IMR-90 (cell line): Measurements from ENCODE around the gene IRAK3. TPM values are rescaled to one million over a fixed set of nuclear protein-coding genes. Genes with fewer than 3 reads are reported as not detected.

ENCODE experiments used
- ATAC-seq: fragments of 200-7000 bp; cut with Tn5 transposase; 2 replicates; pipeline ENCODE4 v1.9.1; 2020; ENCODE audit warnings: low read depth, mild to moderate bottlenecking, moderate library complexity
- BruUV-seq: library from RNA; stranded (reverse); fragments of 400-500 nt; replicated peaks from 2 replicates; lab custom pipeline; 2021; lab: Mats Ljungman, UMichigan
- CTCF ChIA-PET: fragments of 300-600 bp; formaldehyde crosslinking; extraction: SDS; loops from one replicate; lab custom pipeline; 2021; ENCODE audit warnings: antibody characterized with exemption; lab: Yijun Ruan, JAX
- POLR2A ChIA-PET: fragments of 300-600 bp; sonication (Branson Sonifier 250); formaldehyde crosslinking; loops from one replicate; lab custom pipeline; 2022; ENCODE audit warnings: antibody characterized with exemption; ENCODE audit not compliant: unreplicated experiment; lab: Charles Lee
- DNase-seq: peaks from one replicate; pipeline ENCODE4 v3.0.0; 2013
- H2AFZ ChIP-seq: replicated peaks from 2 replicates; pipeline ENCODE3; 2013; ENCODE audit warnings: low read length, mild to moderate bottlenecking; ENCODE audit not compliant: poor library complexity
- H2AK5ac ChIP-seq: 2 replicates; pipeline ENCODE4 v1.6.1; 2013; ENCODE audit warnings: low read depth, low read length, inconsistent platforms
- H2AK9ac ChIP-seq: replicated peaks from 2 replicates; pipeline ENCODE3; 2013; ENCODE audit warnings: mild to moderate bottlenecking, low read depth, low read length, moderate library complexity; ENCODE audit not compliant: poor library complexity
- H2BK120ac ChIP-seq: 2 replicates; pipeline ENCODE4 v1.6.1; 2013; ENCODE audit warnings: low read depth, low read length, inconsistent platforms
- H2BK15ac ChIP-seq: 3 replicates; pipeline ENCODE4 v1.6.1; 2013; ENCODE audit warnings: low read depth, low read length, inconsistent platforms
- H2BK20ac ChIP-seq: 2 replicates; pipeline ENCODE4 v1.6.1; 2013; ENCODE audit warnings: low read depth, mild to moderate bottlenecking, inconsistent platforms, low read length, moderate library complexity
- H2BK5ac ChIP-seq: 2 replicates; pipeline ENCODE4 v1.6.1; 2013; ENCODE audit warnings: mild to moderate bottlenecking, low read depth, low read length, inconsistent platforms; ENCODE audit not compliant: poor library complexity, severe bottlenecking
- H3K14ac ChIP-seq: replicated peaks from 2 replicates; pipeline ENCODE4 v1.6.1; 2013; ENCODE audit warnings: low read depth, low read length, inconsistent platforms
- H3K18ac ChIP-seq: 2 replicates; pipeline ENCODE4 v1.6.1; 2013; ENCODE audit warnings: low read depth, low read length, control low read depth
- H3K23ac ChIP-seq: 2 replicates; pipeline ENCODE4 v1.6.1; 2013; ENCODE audit warnings: low read depth, low read length, inconsistent platforms
- H3K27ac ChIP-seq: 2 replicates; pipeline ENCODE4 v1.5.1; 2013; ENCODE audit warnings: mild to moderate bottlenecking, control low read depth, low read length; ENCODE audit not compliant: insufficient read depth
- H3K27me3 ChIP-seq: 2 replicates; pipeline ENCODE4 v1.6.1; 2013; ENCODE audit warnings: low read length; ENCODE audit not compliant: control insufficient read depth, insufficient read depth
- H3K36me3 ChIP-seq: 2 replicates; pipeline ENCODE4 v1.6.1; 2013; ENCODE audit warnings: low read length, mixed read lengths; ENCODE audit not compliant: control insufficient read depth, insufficient read depth
- H3K4ac ChIP-seq: 2 replicates; pipeline ENCODE4 v1.6.1; 2013; ENCODE audit warnings: low read depth, low read length, inconsistent platforms
- H3K4me1 ChIP-seq: 2 replicates; pipeline ENCODE4 v1.6.1; 2013; ENCODE audit warnings: low read length, mixed read lengths; ENCODE audit not compliant: control insufficient read depth, insufficient read depth
- H3K4me2 ChIP-seq: 2 replicates; pipeline ENCODE4 v1.6.1; 2013; ENCODE audit warnings: low read depth, mild to moderate bottlenecking, control low read depth, low read length, moderate library complexity
- H3K4me3 ChIP-seq: 2 replicates; pipeline ENCODE4 v1.5.1; 2013; ENCODE audit warnings: low read depth, mild to moderate bottlenecking, control low read depth, low read length, moderate library complexity; ENCODE audit not compliant: insufficient read depth
- H3K56ac ChIP-seq: 2 replicates; pipeline ENCODE4 v1.6.1; 2013; ENCODE audit warnings: low read length, inconsistent platforms; ENCODE audit not compliant: insufficient read depth; ENCODE audit errors: extremely low read depth
- H3K79me1 ChIP-seq, 2 experiments: 2 replicates each; pipeline ENCODE4 v1.6.1; 2013; ENCODE audit warnings: low read length in 2 of 2, inconsistent platforms in 1 of 2, low read depth in 1 of 2
- H3K9ac ChIP-seq: 2 replicates; pipeline ENCODE4 v1.6.1; 2013; ENCODE audit warnings: low read depth, low read length, control low read depth
- H3K9me1 ChIP-seq: 2 replicates; pipeline ENCODE4 v1.6.1; 2013; ENCODE audit warnings: low read length, inconsistent platforms; ENCODE audit not compliant: insufficient read depth
- H3K9me3 ChIP-seq: 2 replicates; pipeline ENCODE4 v1.6.1; 2013; ENCODE audit warnings: low read length; ENCODE audit not compliant: control insufficient read depth, insufficient read depth
- H4K20me1 ChIP-seq: 2 replicates; pipeline ENCODE4 v1.6.1; 2013; ENCODE audit warnings: low read length, inconsistent platforms; ENCODE audit not compliant: insufficient read depth
- H4K5ac ChIP-seq: 2 replicates; pipeline ENCODE4 v1.6.1; 2013; ENCODE audit warnings: mild to moderate bottlenecking, low read depth, low read length, control low read depth
- H4K8ac ChIP-seq, 2 experiments: 2 replicates each; pipeline ENCODE4 v1.6.1; 2013; ENCODE audit warnings: low read depth in 2 of 2, low read length in 2 of 2, control low read depth in 1 of 2, inconsistent platforms in 1 of 2
- H4K91ac ChIP-seq: 2 replicates; pipeline ENCODE4 v1.6.1; 2013; ENCODE audit warnings: low read depth, low read length, inconsistent platforms; ENCODE audit not compliant: insufficient read depth
- MAZ ChIP-seq: IDR thresholded peaks from 2 replicates; pipeline ENCODE4 v1.6.1; 2012; ENCODE audit warnings: low read depth, mild to moderate bottlenecking, low read length, improper control_type of control experiment, moderate library complexity, borderline replicate concordance
- MXI1 ChIP-seq: IDR thresholded peaks from 2 replicates; pipeline ENCODE4 v1.6.1; 2012; ENCODE audit warnings: low read depth, mild to moderate bottlenecking, low read length, moderate library complexity, borderline replicate concordance
- RAD21 ChIP-seq: IDR thresholded peaks from 2 replicates; pipeline ENCODE4 v1.6.1; 2012; ENCODE audit warnings: low read length, improper control_type of control experiment
- RFX5 ChIP-seq: IDR thresholded peaks from 2 replicates; pipeline ENCODE4 v1.8.0; 2012; ENCODE audit warnings: low read depth, mild to moderate bottlenecking, low read length, moderate library complexity
- WGBS, 2 experiments: methylation state at CpG; one replicate each; pipeline versions ENCODE4 v1.1.5 to v1.1.7; 2013; ENCODE audit warnings: missing lambda C conversion rate in 2 of 2; ENCODE audit not compliant: insufficient read length in 1 of 2; ENCODE audit errors: extremely low coverage in 2 of 2; 5-methylcytosine and 5-hydroxymethylcytosine counted together
- dilution Hi-C: fragments of 300-500 bp; cut with HindIII; formaldehyde crosslinking; loops from one replicate; pipeline ENCODE4 v1.14.3; 2018; ENCODE audit warnings: low sequenced_read_pairs; ENCODE audit not compliant: unreplicated experiment
- in situ Hi-C: fragments of 300-500 bp; cut with MboI; formaldehyde crosslinking; loops from 3 replicates; pipeline ENCODE4 v1.14.3; 2019; ENCODE audit warnings: low sequenced_read_pairs, inconsistent platforms, mixed read lengths
- intact Hi-C: fragments of 100-400 bp; cut with micrococcal nuclease; formaldehyde crosslinking; loops from 2 replicates; pipeline ENCODE4 v1.10.0; 2022
- polyA plus RNA-seq, 3 experiments: library from polyadenylated mRNA; depleted of rRNA; stranded (reverse); fragments of >200 nt; gene quantifications; 2 replicates each; pipeline ENCODE4 v1.2.3, GENCODE V29; 2012; ENCODE audit warnings: low replicate concordance in 1 of 3
- total RNA-seq: library from RNA; depleted of rRNA; stranded (reverse); fragments of >200 nt; gene quantifications from 2 replicates; pipeline ENCODE4 v1.2.3, GENCODE V29; 2012
- TF ChIP-seq, protein P1 (sequence below): fragments of 150-350 bp; IDR thresholded peaks from 2 replicates; pipeline ENCODE4 v1.6.1; 2017; ENCODE audit warnings: mild to moderate bottlenecking, antibody characterized with exemption, low read length, low read depth

IRAK3 gene
- total and polyA plus RNA-seq, 2 of the 4 experiments (the other 2 are of a cell fraction) = 0.53 to 0.72 TPM

DNA sequence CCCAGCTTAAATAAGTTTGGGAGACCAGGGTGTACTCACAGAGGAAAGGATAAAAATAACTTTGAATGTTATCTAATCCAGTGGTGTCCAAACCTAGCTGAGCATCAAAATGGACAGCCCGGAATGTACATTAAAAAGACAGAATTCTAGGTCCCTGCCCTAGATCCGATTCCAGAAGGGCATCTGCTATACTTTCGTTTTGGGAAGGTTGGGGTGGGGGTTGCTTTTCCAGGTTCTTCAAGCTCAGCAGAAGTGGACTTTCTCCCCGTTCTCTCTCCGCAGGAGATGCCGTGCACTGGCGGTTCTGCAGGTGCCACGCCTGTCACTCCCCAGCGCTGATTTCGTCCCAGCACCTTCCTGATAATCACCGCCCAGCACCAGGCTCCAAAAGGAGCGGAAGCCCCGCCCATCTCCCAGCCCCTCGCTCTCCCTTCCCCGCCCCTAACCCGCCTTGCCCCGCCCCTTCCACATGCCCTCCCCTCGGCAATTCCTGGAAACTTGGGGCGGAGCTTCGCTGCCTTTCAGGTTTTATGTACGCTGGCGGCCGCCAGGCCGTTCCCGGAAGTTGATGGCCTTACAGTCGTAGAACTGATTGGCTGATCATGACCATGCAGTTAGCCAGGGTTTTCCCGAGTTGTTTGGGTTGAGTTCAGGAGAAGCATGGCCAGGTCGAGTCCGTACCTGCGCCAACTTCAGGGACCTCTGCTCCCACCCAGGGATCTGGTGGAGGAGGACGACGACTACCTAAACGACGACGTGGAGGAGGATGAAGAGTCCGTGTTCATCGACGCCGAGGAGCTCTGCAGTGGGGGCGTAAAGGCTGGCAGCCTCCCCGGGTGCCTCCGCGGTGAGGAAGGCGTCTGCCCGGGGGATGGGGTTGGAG is 113.2 kb downstream of the IRAK3 start, which contains the start of gene HELB:
TSS of gene HELB (plus strand) at position 550 of the 883 bp plus-strand sequence. CDS start at position 661, 111 bp downstream.
- peaks cover 0 to 8% of the 10 kb centered on the region in 2 experiments; a peak in 2 of 4 replicates for H3K79me1 ChIP-seq
- peak within 1 kb of the TSS; percentile 75; the same call in 1 of the 2 replicates for H2BK20ac ChIP-seq
- H3K4me3 ChIP-seq = peak within 1 kb of the TSS; percentile 92
- H2AK5ac ChIP-seq = no peak within 1 kb of the TSS
- H3K9ac ChIP-seq = peak within 1 kb of the TSS; percentile 90
- dilution Hi-C loops = no loop called here
- intact Hi-C loops = no loop called here
- ATAC-seq (peak; percentile 98), DNase-seq (peak; percentile 95)
- peak within 1 kb of the TSS; percentile 76 for H2BK5ac ChIP-seq
- H2BK15ac ChIP-seq = peak within 1 kb of the TSS; percentile 48; the same call in 1 of the 3 replicates
- no peaks in the 10 kb centered on the region for H4K20me1 ChIP-seq
- peak within 1 kb of the TSS; percentile 96 for H2AK9ac ChIP-seq
- in situ Hi-C loops = no loop called here
- peak within 1 kb of the TSS; percentile 93 for H4K91ac ChIP-seq
- peak within 1 kb of the TSS; percentile 84 for H3K23ac ChIP-seq
- H3K14ac ChIP-seq = peak within 1 kb of the TSS; percentile 99
- H2BK120ac ChIP-seq = peak within 1 kb of the TSS; percentile 92
- no peaks in the 10 kb centered on the region for H3K4me1 ChIP-seq
- H3K4me2 ChIP-seq = peak within 1 kb of the TSS; percentile 82
- no TSS peak for BruUV-seq
- peak within 1 kb of the TSS; percentile 72 for H3K27ac ChIP-seq
- H3K4ac ChIP-seq = peak within 1 kb of the TSS; percentile 91
- H3K9me1 ChIP-seq = no peaks in the 10 kb centered on the region
- ChIA-PET CTCF (interaction anchor here (0.6 to 1.6 kb wide), 2 partner anchors 32 to 197 kb away, joined by 4 to 5 read pairs; no protein-coding TSS in a partner anchor), POLR2A (interaction anchor here (0.6 kb wide), 2 partner anchors 10 to 13 kb away, joined by 3 read pairs; no protein-coding TSS in a partner anchor)
- peak within 1 kb of the TSS; percentile 92 for H3K18ac ChIP-seq
- H3K27me3 ChIP-seq = peaks cover 3% of the 10 kb centered on the region
- TF ChIP-seq, protein P1, sequence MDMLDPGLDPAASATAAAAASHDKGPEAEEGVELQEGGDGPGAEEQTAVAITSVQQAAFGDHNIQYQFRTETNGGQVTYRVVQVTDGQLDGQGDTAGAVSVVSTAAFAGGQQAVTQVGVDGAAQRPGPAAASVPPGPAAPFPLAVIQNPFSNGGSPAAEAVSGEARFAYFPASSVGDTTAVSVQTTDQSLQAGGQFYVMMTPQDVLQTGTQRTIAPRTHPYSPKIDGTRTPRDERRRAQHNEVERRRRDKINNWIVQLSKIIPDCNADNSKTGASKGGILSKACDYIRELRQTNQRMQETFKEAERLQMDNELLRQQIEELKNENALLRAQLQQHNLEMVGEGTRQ = peak; percentile 22; the same call in 1 of the 2 replicates
- TF ChIP-seq RAD21 (no peak), MXI1 (peak; percentile 67; the same call in 1 of the 2 replicates), MAZ (peak; percentile 75; the same call in 1 of the 2 replicates), RFX5 (no peak)
- H3K56ac ChIP-seq = peak within 1 kb of the TSS; percentile 18; the same call in 1 of the 2 replicates
- peak within 1 kb of the TSS; percentile 100 for H2AFZ ChIP-seq
- peak within 1 kb of the TSS; percentile 48 to 96 for H4K8ac ChIP-seq
- no peaks in the 10 kb centered on the region for H3K9me3 ChIP-seq
- H3K36me3 ChIP-seq = no peaks in the 10 kb centered on the region
- WGBS, 2 experiments = 0% methylated on average over 16 of the region's 45 CpGs; no CpG with 5 or more reads in 1 of the 2 experiments
- peak within 1 kb of the TSS; percentile 97 for H4K5ac ChIP-seq
